ENCODE results near the gene SDF4. TPM values are rescaled to one million over a fixed set of nuclear protein-coding genes. Genes with fewer than 3 reads are reported as not detected.

Gene SDF4
- total and polyA plus RNA-seq, 2 of the 4 experiments (the other 2 are of a cell fraction): 57.0 to 250 TPM

DNA sequence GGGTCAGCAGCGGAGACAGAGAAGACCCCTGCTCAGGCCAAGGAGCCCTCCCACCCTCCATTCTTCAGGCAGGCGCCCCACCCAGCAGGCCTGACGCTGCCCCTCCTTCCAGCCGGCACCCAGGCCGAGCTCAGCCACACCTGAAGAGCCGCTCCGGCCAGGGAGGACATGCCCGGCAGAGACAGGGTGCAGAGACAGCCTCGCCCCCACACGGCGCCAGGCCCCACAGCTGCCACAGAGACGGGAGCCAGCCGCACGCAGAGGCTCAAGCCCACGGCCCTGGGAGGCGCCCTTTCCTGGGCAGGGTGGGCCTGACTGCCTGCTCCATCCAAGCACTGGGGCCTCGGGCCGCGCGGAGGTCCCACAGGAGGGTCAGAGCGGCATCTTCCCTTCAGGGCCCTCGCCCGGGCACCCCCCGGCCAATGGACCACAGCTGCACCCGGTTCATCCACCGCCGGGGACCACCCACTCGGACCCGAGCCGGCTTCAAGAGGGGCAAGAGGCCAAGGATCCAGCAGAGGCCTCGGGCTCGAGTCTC lies 52.9 kb downstream of the SDF4 start:
- in situ Hi-C loops (cut with MboI; ENCODE audit: low sequenced_read_pairs): no loop called here
- DNase-seq (no peak), ATAC-seq (ENCODE audit: low read depth) (no peak)
- TF ChIP-seq MAZ (IDR thresholded peaks at IDR 0.05; ENCODE audit: borderline replicate concordance, low read depth, low read length) (no peak), RFX5 (IDR thresholded peaks at IDR 0.05; ENCODE audit: low read depth, low read length) (no peak), RAD21 (IDR thresholded peaks at IDR 0.05; ENCODE audit: low read length) (no peak), MAFK (IDR thresholded peaks at IDR 0.05; ENCODE audit: low read depth, low read length) (no peak), FOS (IDR thresholded peaks at IDR 0.05; ENCODE audit: low read depth, low read length) (no peak), CEBPB (IDR thresholded peaks at IDR 0.05; ENCODE audit: low read depth, low read length) (no peak), CHD1 (IDR thresholded peaks at IDR 0.05; ENCODE audit: low read depth, low read length) (no peak), BHLHE40 (IDR thresholded peaks at IDR 0.05; ENCODE audit: low read depth, low read length) (no peak), RCOR1 (IDR thresholded peaks at IDR 0.05; ENCODE audit: insufficient replicate concordance, low read length) (no peak), MXI1 (IDR thresholded peaks at IDR 0.05; ENCODE audit: borderline replicate concordance, low read depth, low read length) (no peak), NFE2L2 (IDR thresholded peaks at IDR 0.05; ENCODE audit: low read depth, low read length) (no peak), SMC3 (IDR thresholded peaks at IDR 0.05; ENCODE audit: low read depth, low read length) (no peak), POLR2A (IDR thresholded peaks at IDR 0.05; ENCODE audit: low read depth, low read length) (no peak)
- TF ChIP-seq, protein P1, sequence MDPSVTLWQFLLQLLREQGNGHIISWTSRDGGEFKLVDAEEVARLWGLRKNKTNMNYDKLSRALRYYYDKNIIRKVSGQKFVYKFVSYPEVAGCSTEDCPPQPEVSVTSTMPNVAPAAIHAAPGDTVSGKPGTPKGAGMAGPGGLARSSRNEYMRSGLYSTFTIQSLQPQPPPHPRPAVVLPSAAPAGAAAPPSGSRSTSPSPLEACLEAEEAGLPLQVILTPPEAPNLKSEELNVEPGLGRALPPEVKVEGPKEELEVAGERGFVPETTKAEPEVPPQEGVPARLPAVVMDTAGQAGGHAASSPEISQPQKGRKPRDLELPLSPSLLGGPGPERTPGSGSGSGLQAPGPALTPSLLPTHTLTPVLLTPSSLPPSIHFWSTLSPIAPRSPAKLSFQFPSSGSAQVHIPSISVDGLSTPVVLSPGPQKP (IDR thresholded peaks at IDR 0.05; ENCODE audit: borderline replicate concordance, low read depth, low read length): no peak
- TF ChIP-seq, protein P2, sequence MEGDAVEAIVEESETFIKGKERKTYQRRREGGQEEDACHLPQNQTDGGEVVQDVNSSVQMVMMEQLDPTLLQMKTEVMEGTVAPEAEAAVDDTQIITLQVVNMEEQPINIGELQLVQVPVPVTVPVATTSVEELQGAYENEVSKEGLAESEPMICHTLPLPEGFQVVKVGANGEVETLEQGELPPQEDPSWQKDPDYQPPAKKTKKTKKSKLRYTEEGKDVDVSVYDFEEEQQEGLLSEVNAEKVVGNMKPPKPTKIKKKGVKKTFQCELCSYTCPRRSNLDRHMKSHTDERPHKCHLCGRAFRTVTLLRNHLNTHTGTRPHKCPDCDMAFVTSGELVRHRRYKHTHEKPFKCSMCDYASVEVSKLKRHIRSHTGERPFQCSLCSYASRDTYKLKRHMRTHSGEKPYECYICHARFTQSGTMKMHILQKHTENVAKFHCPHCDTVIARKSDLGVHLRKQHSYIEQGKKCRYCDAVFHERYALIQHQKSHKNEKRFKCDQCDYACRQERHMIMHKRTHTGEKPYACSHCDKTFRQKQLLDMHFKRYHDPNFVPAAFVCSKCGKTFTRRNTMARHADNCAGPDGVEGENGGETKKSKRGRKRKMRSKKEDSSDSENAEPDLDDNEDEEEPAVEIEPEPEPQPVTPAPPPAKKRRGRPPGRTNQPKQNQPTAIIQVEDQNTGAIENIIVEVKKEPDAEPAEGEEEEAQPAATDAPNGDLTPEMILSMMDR (conservative IDR thresholded peaks at IDR 0.05; ENCODE audit: low read depth, low read length): no peak
- Histone ChIP-seq H3K27me3 (ENCODE audit: control insufficient read depth, insufficient read depth, low read length) (peaks cover 33% of the 10 kb centered on the region), H3K36me3 (ENCODE audit: control insufficient read depth, insufficient read depth, low read length) (no peaks in the 10 kb centered on the region), H3K56ac (ENCODE audit: extremely low read depth, insufficient read depth, low read length) (no peak overlapping the region), H2AK5ac (ENCODE audit: low read depth, low read length) (no peak overlapping the region), H3K14ac (replicated peaks; ENCODE audit: low read depth, low read length) (no peak overlapping the region), H3K4me1 (ENCODE audit: control insufficient read depth, insufficient read depth, low read length) (no peaks in the 10 kb centered on the region), H3K9me1 (ENCODE audit: insufficient read depth, low read length) (no peaks in the 10 kb centered on the region), H3K9me3 (ENCODE audit: control insufficient read depth, insufficient read depth, low read length) (peaks cover 6% of the 10 kb centered on the region), H3K9ac (ENCODE audit: low read depth, low read length) (no peak overlapping the region), H2BK5ac (ENCODE audit: low read depth, low read length, poor library complexity, severe bottlenecking) (no peak overlapping the region), H4K5ac (ENCODE audit: low read depth, low read length) (no peak overlapping the region), H3K79me1 (ENCODE audit: low read depth in 1 of 2, low read length in 2 of 2) (no peaks in the 10 kb centered on the region), H3K4me3 (ENCODE audit: insufficient read depth, low read depth, low read length) (no peak overlapping the region), H2BK15ac (ENCODE audit: low read depth, low read length) (no peak overlapping the region), H4K8ac (ENCODE audit: low read depth in 2 of 2, low read length in 2 of 2) (no peak overlapping the region), H2BK120ac (ENCODE audit: low read depth, low read length) (no peak overlapping the region), H3K4me2 (ENCODE audit: low read depth, low read length) (no peak overlapping the region), H2AK9ac (replicated peaks; ENCODE audit: low read depth, low read length, poor library complexity) (no peak overlapping the region), H2BK20ac (ENCODE audit: low read depth, low read length) (no peak overlapping the region), H2AFZ (replicated peaks; ENCODE audit: low read length, poor library complexity) (no peak overlapping the region), H3K23ac (ENCODE audit: low read depth, low read length) (no peak overlapping the region), H3K27ac (ENCODE audit: insufficient read depth, low read length) (no peak overlapping the region), H3K18ac (ENCODE audit: low read depth, low read length) (no peak overlapping the region), H4K20me1 (ENCODE audit: insufficient read depth, low read length) (no peaks in the 10 kb centered on the region), H3K4ac (ENCODE audit: low read depth, low read length) (no peak overlapping the region), H4K91ac (ENCODE audit: insufficient read depth, low read depth, low read length) (no peak overlapping the region)
- ChIA-PET POLR2A (ENCODE audit: unreplicated experiment) (no interaction called here), CTCF (no interaction called here)
- dilution Hi-C loops (cut with HindIII; ENCODE audit: low sequenced_read_pairs, unreplicated experiment): no loop called here
- intact Hi-C loops (cut with micrococcal nuclease): no loop called here
- no TSS peak for BruUV-seq (replicated peaks)
- 86% methylated on average over 23 of the region's 32 CpGs; no CpG with 5 or more reads in 1 of the 2 experiments for WGBS, 2 experiments (ENCODE audit: extremely low coverage in 2 of 2, insufficient read length in 1 of 2)

All from IMR-90 (cell line).